PFSK-1 (cell line): ENCODE measurements around the gene IDH3A.

Source experiments
- FOXP2 ChIP-seq: optimal IDR thresholded peaks from 2 replicates; pipeline ENCODE3; 2011; ENCODE audit warnings: borderline replicate concordance, control low read depth, inconsistent platforms; ENCODE audit not compliant: insufficient read depth; ENCODE audit errors: extremely low read length, extremely low read depth
- POLR2AphosphoS5 ChIP-seq: IDR thresholded peaks from 2 replicates; pipeline ENCODE4 v1.6.1; 2012; ENCODE audit warnings: low read depth, mild to moderate bottlenecking, control low read depth, low read length, moderate library complexity
- SIN3A ChIP-seq: IDR thresholded peaks from 2 replicates; pipeline ENCODE4 v1.6.1; 2012; ENCODE audit warnings: mild to moderate bottlenecking, low read length, moderate library complexity, borderline replicate concordance; ENCODE audit not compliant: insufficient read depth
- TAF1 ChIP-seq: IDR thresholded peaks from 2 replicates; pipeline ENCODE4 v1.6.1; 2012; ENCODE audit warnings: low read length, control low read depth, borderline replicate concordance; ENCODE audit not compliant: insufficient read depth
- TF ChIP-seq, protein P1 (sequence below), 2 experiments: IDR thresholded peaks; 2 replicates each; pipeline versions ENCODE4 v1.6.1 to v1.8.0; 2011 to 2012; ENCODE audit warnings: low read depth in 2 of 2, low read length in 2 of 2, control low read depth in 1 of 2, inconsistent platforms in 1 of 2, mild to moderate bottlenecking in 1 of 2, moderate library complexity in 1 of 2; ENCODE audit not compliant: insufficient read depth in 1 of 2

The IDH3A gene

DNA sequence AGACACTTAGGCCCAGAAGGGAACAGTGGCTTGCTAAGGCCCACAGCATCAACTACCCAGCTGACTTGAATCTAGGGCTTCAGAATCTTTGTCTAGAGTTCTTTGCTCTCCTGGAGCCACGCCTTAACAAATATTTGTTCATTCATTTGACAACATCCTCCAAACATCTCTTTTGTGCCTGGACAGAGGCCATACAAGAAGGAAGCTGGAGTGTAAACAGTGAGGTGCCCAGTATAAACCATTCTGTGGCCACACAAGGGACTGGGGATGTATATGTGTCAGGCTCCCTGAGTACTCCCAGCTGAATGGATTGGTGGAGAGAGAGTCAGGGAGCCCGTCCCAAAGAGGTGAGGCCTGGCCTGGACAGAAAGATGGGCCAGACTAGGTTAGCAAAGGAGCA lies 21.3 kb upstream of the IDH3A start:
- TF ChIP-seq FOXP2 (no peak), TAF1 (no peak), SIN3A (no peak), POLR2AphosphoS5 (no peak)
- TF ChIP-seq, protein P1, sequence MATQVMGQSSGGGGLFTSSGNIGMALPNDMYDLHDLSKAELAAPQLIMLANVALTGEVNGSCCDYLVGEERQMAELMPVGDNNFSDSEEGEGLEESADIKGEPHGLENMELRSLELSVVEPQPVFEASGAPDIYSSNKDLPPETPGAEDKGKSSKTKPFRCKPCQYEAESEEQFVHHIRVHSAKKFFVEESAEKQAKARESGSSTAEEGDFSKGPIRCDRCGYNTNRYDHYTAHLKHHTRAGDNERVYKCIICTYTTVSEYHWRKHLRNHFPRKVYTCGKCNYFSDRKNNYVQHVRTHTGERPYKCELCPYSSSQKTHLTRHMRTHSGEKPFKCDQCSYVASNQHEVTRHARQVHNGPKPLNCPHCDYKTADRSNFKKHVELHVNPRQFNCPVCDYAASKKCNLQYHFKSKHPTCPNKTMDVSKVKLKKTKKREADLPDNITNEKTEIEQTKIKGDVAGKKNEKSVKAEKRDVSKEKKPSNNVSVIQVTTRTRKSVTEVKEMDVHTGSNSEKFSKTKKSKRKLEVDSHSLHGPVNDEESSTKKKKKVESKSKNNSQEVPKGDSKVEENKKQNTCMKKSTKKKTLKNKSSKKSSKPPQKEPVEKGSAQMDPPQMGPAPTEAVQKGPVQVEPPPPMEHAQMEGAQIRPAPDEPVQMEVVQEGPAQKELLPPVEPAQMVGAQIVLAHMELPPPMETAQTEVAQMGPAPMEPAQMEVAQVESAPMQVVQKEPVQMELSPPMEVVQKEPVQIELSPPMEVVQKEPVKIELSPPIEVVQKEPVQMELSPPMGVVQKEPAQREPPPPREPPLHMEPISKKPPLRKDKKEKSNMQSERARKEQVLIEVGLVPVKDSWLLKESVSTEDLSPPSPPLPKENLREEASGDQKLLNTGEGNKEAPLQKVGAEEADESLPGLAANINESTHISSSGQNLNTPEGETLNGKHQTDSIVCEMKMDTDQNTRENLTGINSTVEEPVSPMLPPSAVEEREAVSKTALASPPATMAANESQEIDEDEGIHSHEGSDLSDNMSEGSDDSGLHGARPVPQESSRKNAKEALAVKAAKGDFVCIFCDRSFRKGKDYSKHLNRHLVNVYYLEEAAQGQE (IDR thresholded peaks at IDR 0.05; ENCODE audit: insufficient read depth in 1 of 2, low read depth in 2 of 2, low read length in 2 of 2) = no peak

DNA sequence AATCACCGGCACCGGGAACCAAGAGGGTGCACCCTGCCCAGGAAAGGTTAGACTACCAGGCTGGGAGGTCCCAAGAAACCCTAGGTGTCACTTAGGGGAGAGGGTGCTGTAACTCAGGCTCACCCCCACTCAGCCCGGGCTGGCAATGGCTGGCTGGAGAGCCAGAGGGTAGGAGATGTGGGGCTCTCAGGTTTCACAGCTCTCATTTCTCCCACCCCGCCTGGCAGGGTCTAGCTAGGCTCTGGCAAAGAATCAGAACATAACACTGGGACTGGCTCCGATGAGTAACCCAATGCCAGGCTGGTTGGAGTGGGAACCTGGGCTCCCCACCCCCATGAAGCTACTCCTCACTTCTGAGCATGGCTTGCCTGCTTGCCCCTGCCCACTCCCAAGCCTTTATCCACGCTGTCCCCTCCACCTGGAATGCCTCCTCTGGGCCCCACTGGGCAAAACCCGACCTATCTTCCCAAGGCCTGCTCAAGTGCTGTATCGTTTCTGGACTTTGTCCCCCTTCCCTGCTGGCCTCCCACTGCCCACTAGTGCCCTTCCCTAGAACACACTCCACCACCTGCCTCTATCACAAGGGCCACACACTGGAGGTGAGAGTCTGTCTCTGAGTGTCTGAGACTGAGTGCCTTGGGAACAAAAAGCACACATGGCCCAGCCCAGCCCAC lies 19.9 kb upstream of the IDH3A start:
- no peak for TF ChIP-seq SIN3A
- no peak for TF ChIP-seq POLR2AphosphoS5
- TF ChIP-seq, protein P1 (IDR thresholded peaks at IDR 0.05; ENCODE audit: insufficient read depth in 1 of 2, low read depth in 2 of 2, low read length in 2 of 2) = no peak
- TF ChIP-seq TAF1 = no peak

DNA sequence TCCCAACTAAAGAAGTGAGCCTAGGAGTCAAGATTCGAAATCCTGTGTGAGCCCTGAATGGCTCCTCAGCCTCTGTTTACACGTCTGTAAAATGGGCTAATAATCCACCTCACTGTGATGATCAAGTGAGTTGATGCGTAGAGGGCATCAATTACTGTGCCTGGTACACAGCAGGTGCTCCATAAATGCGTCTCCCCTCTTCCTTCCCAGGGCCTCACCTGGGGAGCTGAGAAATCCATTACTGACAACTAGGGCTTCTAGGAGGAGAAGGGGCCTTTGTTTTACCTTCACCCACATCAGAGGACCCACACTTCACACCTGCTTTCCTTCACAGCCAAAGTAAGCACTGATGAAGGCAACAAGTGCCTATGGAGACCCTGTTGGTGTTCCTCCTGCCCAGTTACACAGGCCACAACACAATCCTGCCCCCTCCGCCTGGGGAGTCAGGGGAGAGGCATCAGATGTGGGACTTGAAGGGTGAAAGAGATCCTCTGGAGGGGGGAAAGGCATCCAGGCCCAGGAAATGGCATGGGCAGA lies 19.3 kb upstream of the IDH3A start:
- TF ChIP-seq, protein P1 (IDR thresholded peaks at IDR 0.05; ENCODE audit: insufficient read depth in 1 of 2, low read depth in 2 of 2, low read length in 2 of 2) = no peak
- TF ChIP-seq FOXP2 (no peak), SIN3A (no peak), POLR2AphosphoS5 (no peak)

DNA sequence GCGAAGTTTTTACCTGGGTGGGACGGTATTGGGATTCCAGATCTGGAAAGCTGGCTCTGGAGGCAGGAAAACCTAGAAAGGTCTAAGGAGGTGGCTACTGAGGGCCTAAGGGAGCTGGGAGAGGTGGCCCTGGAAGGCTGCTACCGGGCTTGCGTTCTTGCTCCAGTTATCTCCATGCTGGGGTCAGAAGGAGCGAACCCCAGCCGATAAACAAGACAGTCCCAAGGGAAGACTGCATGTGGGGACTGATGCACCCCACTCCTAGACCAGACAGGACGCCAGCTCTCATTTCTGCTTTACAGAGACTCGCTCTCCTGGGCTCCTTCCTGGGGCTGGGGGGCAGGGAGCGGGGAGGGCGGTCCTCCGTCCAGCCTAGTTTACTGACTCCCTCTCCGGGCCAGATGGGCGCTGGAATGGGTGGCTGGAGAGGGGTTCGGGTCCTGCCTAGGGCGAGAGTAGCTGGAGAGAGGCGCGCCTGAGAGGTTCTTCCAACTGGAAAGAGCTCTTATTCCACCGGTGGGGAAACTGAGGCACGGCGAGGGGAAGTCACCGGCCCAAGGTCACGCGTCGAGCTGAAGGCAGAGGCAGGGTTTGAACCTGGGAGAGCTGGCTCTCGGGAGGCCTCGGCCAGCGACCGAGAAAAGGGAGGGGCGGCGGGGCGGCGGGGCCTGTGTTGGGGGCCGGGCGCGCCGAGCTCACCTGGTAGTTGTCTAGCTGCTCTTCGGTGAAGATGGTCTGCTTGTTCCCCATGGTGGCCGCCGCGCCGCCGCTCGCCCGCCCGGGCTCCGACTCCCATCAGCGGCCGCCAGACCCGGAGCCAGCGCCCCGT lies 18.5 kb upstream of the IDH3A start:
- TF ChIP-seq TAF1 = no peak
- TF ChIP-seq, protein P1 (IDR thresholded peaks at IDR 0.05; ENCODE audit: insufficient read depth in 1 of 2, low read depth in 2 of 2, low read length in 2 of 2) = no peak
- no peak for TF ChIP-seq SIN3A
- no peak for TF ChIP-seq POLR2AphosphoS5
- TF ChIP-seq FOXP2 = no peak
